Effector memory CD4-positive, alpha-beta T cell (primary cell): Measurements from ENCODE around the gene LINC00237.

Source experiments
- DNase-seq, 3 donors: peaks; one replicate each; pipeline ENCODE4 v3.0.0-alpha.2; 2020
- H3K27ac ChIP-seq: 2 replicates; pipeline ENCODE4 v1.7.0; 2013; ENCODE audit warnings: mild to moderate bottlenecking, low read length, moderate library complexity; ENCODE audit not compliant: insufficient read depth, poor library complexity, severe bottlenecking
- H3K27me3 ChIP-seq: replicated peaks from 2 replicates; pipeline ENCODE4 v1.7.0; 2013; ENCODE audit warnings: mild to moderate bottlenecking, low read length; ENCODE audit not compliant: insufficient read depth, control insufficient read depth, poor library complexity, severe bottlenecking
- H3K36me3 ChIP-seq: 2 replicates; pipeline ENCODE4 v1.7.0; 2013; ENCODE audit warnings: mild to moderate bottlenecking, low read length, moderate library complexity; ENCODE audit not compliant: control insufficient read depth, insufficient read depth
- H3K4me1 ChIP-seq: 2 replicates; pipeline ENCODE4 v1.7.0; 2013; ENCODE audit warnings: low read length, mild to moderate bottlenecking; ENCODE audit not compliant: control insufficient read depth, insufficient read depth, poor library complexity, severe bottlenecking
- H3K4me3 ChIP-seq: 2 replicates; pipeline ENCODE4 v1.7.0; 2013; ENCODE audit warnings: low read length, low read depth, mild to moderate bottlenecking; ENCODE audit not compliant: insufficient read depth, poor library complexity, severe bottlenecking
- H3K9me3 ChIP-seq: 2 replicates; pipeline ENCODE4 v1.7.0; 2013; ENCODE audit warnings: mild to moderate bottlenecking, low read length, moderate library complexity; ENCODE audit not compliant: control insufficient read depth

LINC00237 gene

GRCh38 chr20:21109144-21109543, 3.0 kb upstream of the LINC00237 start:
- no peak for DNase-seq
- peaks cover 34% of the 10 kb centered on the region for H3K27me3 ChIP-seq
- no peaks in the 10 kb centered on the region for H3K36me3 ChIP-seq
- H3K27ac ChIP-seq, result no peak overlapping the region
- no peaks in the 10 kb centered on the region for H3K9me3 ChIP-seq
- no peak overlapping the region for H3K4me3 ChIP-seq
- H3K4me1 ChIP-seq, result peaks cover 4% of the 10 kb centered on the region

GRCh38 chr20:21105429-21106170, 558 bp downstream of the LINC00237 start:
- peaks cover 35% of the 10 kb centered on the region for H3K4me1 ChIP-seq
- H3K4me3 ChIP-seq, result no peak overlapping the region
- no peaks in the 10 kb centered on the region for H3K36me3 ChIP-seq
- H3K27me3 ChIP-seq, result peaks cover 66% of the 10 kb centered on the region
- DNase-seq, result no peak
- H3K27ac ChIP-seq, result no peak overlapping the region
- H3K9me3 ChIP-seq, result no peaks in the 10 kb centered on the region

GRCh38 chr20:21104921-21105320, 1.2 kb downstream of the LINC00237 start:
- H3K9me3 ChIP-seq, result no peaks in the 10 kb centered on the region

GRCh38 chr20:21104466-21104761, 1.7 kb downstream of the LINC00237 start:
- H3K4me3 ChIP-seq, result no peak overlapping the region
- no peaks in the 10 kb centered on the region for H3K9me3 ChIP-seq
- no peak overlapping the region for H3K27ac ChIP-seq
- peaks cover 78% of the 10 kb centered on the region for H3K27me3 ChIP-seq
- H3K4me1 ChIP-seq, result peaks cover 38% of the 10 kb centered on the region
- no peak for DNase-seq
- no peaks in the 10 kb centered on the region for H3K36me3 ChIP-seq

More at GRCh38 chr20:21104921-21105320, 1.2 kb downstream of the LINC00237 start:
- Histone ChIP-seq H3K27me3 (peaks cover 72% of the 10 kb centered on the region), H3K36me3 (no peaks in the 10 kb centered on the region), H3K4me3 (no peak overlapping the region), H3K4me1 (peaks cover 38% of the 10 kb centered on the region), H3K27ac (no peak overlapping the region)
- DNase-seq, result no peak

GRCh38 chr20:21103582-21104465, 2.3 kb downstream of the LINC00237 start:
- Histone ChIP-seq H3K4me1 (peaks cover 38% of the 10 kb centered on the region), H3K9me3 (no peaks in the 10 kb centered on the region), H3K4me3 (no peak overlapping the region), H3K27ac (no peak overlapping the region), H3K27me3 (peaks cover 83% of the 10 kb centered on the region), H3K36me3 (no peaks in the 10 kb centered on the region)
- no peak for DNase-seq

- Histone ChIP-seq H3K9me3 (no peaks in the 10 kb centered on the region), H3K4me3 (peak overlapping the region; percentile 49), H3K4me1 (peaks cover 38% of the 10 kb centered on the region), H3K36me3 (no peaks in the 10 kb centered on the region), H3K27ac (no peak overlapping the region), H3K27me3 (peaks cover 88% of the 10 kb centered on the region)
- DNase-seq, result peak in 1 of 3 donors; percentile 16
Observed at GRCh38 chr20:21102603-21103311, 3.4 kb downstream of the LINC00237 start.

GRCh38 chr20:21101932-21102575, 4.1 kb downstream of the LINC00237 start:
- Histone ChIP-seq H3K27me3 (peaks cover 92% of the 10 kb centered on the region), H3K4me1 (peaks cover 38% of the 10 kb centered on the region), H3K27ac (no peak overlapping the region), H3K4me3 (peak overlapping the region; percentile 49), H3K36me3 (no peaks in the 10 kb centered on the region), H3K9me3 (no peaks in the 10 kb centered on the region)
- DNase-seq, result no peak

- Histone ChIP-seq H3K27me3 (peaks cover 90% of the 10 kb centered on the region), H3K27ac (no peak overlapping the region), H3K9me3 (no peaks in the 10 kb centered on the region), H3K36me3 (no peaks in the 10 kb centered on the region), H3K4me3 (peak overlapping the region; percentile 56), H3K4me1 (peaks cover 38% of the 10 kb centered on the region)
- DNase-seq, result no peak
Observed at GRCh38 chr20:21101453-21101931, 4.7 kb downstream of the LINC00237 start.

- H3K4me3 ChIP-seq, result peak overlapping the region; percentile 56
- peaks cover 83% of the 10 kb centered on the region for H3K27me3 ChIP-seq
- H3K4me1 ChIP-seq, result peaks cover 38% of the 10 kb centered on the region
- H3K27ac ChIP-seq, result no peak overlapping the region
- DNase-seq, result no peak
- H3K9me3 ChIP-seq, result no peaks in the 10 kb centered on the region
- no peaks in the 10 kb centered on the region for H3K36me3 ChIP-seq
Observed at GRCh38 chr20:21100578-21101452, 5.3 kb downstream of the LINC00237 start.
